Activated CD4-positive, alpha-beta T cell treated with anti-CD3 and anti-CD28 coated beads for 48 hours (primary cell): ENCODE data around the gene CALR3.
"Not testable (repeated sequence)": the region's sequence is repeated elsewhere in the genome, so short reads cannot be mapped to it uniquely, and the experiment has no call there.

Source experiments
- DNase-seq: peaks from one replicate; pipeline ENCODE4 v3.0.0-alpha.2; 2020

Gene CALR3

DNA sequence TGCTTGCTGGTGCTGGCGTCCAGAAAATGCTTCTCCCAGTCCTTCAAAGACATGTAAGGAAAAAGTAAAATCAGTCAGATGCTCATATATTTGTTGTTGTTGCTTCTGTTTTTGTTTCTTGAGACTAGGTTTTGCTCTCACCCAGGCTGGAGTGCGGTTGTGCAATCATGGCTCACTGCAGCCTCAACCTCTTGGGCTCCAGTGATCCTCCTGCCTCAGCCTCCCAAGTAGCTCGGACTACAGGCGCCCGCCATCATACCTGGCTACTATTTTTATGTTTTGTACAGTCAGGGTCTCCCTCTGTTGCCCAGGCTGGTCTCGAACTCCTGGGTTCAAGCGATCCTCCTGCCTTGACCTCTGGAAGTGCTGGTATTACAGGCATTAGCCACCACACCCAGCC is 13.2 kb downstream of the CALR3 start:
- no peak for DNase-seq

GRCh38 chr19:16477311-16477710 is 18.7 kb downstream of the CALR3 start:
- no peak for DNase-seq

GRCh38 chr19:16476401-16476800 is 19.6 kb downstream of the CALR3 start:
- no peak for DNase-seq

DNA sequence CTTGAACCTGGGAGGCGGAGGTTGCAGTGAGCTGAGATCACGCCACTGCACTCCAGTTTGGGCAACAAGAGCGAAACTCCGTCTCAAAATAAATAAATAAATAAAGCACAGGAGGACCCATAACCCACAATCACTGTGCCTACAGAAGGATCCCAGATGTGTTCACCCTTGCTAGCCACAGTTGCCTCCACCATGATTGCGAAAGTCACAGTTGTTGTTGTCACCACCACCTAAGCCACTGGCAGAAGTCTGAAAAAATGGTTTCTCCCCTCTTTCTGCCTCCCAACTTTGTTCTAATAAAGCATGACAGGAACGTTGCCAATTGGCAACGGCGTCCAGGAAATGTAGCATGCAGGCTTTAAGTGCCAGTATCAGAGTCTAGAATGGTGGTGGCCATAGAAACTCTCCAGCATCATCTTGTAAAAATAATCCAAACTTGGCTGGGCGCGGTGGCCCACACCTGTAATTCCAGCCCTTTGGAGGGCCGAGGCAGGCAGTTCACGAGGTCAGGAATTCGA is 22.0 kb downstream of the CALR3 start:
- no peak for DNase-seq

DNA sequence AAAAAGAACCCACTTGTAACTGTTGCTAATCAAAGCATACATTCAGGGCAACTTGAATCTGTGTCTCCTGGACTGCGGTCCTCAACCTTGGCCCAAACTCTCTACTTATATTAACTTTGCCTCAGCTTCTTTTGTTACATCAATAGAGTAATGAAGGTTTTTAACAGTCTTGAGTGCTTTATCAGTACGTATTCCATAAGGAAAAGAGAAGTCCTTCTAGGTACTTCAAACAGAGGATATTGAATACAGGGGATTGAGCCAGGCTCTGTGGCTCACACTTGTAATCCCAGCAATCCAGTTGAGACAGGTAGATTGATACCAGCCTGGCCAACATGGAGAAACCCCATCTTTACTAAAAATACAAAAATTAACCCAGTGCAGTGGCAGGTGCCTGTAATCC is 23.0 kb downstream of the CALR3 start:
- no peak for DNase-seq

DNA sequence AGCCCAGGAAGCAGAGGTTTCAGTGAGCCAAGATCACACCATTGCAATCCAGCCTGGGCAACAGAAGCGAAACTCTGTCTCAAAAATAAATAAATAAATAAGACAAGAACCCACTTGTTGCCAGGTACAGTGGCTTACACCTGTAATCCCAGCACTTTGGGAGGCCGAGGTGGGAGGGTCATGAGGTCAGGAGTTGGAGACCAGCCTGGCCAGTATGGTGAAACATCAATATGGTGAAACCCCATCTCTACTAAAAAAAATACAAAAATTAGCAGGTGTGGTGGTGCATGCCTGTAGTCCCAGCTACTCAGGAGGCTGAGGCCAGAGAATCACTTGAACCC is 23.4 kb downstream of the CALR3 start:
- not testable (repeated sequence) for DNase-seq

- DNase-seq = peak; percentile 46
Observed at GRCh38 chr19:16470911-16471811, 24.8 kb downstream of the CALR3 start.

- no peak for DNase-seq
Observed at GRCh38 chr19:16470541-16470910, 25.4 kb downstream of the CALR3 start.

GRCh38 chr19:16467581-16467980 is 28.4 kb downstream of the CALR3 start:
- no peak for DNase-seq

- DNase-seq = not testable (repeated sequence)
Observed at GRCh38 chr19:16466802-16467427, 29.1 kb downstream of the CALR3 start.

DNA sequence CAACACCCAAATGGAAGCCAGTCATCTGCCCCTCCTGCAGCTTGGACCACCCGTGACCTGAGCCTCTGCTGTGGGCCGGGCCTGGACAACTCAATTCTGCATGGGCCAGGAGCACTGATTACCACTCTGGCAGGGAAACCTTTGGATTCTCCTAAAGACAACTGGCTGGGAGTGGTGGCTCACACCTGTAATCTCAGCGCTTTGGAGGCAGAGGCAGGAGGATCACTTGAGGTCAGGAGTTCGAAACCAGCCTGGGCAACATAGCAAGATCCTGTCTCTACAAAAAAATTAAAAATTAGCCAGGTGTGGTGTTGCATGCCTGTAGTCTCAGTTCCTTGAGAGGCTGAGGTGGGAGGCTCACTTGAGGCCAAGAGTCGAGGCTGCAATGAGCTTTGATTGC is 30.7 kb downstream of the CALR3 start:
- DNase-seq = no peak

- no peak for DNase-seq
Observed at GRCh38 chr19:16463991-16464575, 31.9 kb downstream of the CALR3 start.

DNA sequence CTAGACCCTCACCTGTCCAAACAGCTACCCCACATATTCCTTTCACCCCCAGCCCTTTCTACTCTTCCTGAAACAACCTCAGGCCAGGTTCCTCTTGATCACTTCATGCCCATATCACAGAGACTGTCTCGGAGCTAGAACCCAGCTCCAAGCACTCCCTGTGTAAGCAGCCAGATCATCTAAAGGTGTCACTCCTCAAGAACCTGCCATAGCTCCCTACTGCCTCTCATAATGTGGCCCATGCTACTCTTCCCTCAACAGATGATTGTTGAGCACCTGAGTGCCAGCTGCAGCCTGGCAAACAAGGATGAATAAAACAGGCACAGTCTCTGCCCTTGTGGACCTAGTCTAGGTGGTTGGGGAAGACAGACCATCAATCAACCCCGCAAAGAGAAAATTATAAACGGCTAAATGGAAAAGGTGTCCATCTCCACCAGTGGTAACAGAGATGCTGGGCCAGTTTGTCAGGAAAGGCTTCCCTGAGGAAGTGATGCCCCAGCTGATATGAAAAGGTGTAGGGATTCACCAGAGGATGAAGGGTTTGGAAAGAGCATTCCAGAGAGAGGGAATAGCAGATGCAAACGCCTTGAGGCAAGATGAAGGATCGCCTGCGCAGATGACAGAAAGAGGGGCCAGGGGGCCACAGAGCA is 32.5 kb downstream of the CALR3 start:
- no peak for DNase-seq

DNA sequence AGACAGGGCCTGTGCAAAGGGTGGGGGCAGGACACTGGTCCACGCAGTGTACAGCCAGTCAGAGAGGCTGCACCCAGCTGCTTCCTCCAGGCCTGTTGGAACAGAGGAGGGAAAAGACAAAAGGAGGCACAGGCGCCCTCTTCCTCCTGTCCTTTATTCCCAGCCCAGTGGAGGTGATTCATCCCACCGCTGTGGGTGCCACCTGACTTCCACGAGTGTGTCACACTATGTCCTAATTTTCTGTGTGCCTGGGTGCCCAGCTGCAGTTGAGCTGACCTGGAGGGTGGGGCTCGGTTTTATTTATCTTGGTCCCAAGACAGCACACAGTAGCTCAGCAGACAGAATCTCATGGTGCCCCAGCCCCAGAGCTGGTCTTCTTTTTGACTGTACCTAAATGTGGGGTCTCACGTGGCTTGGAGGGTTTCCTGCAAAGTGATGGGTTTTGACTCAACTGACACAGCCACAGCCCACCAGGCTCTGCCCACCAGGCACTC is 33.2 kb downstream of the CALR3 start:
- no peak for DNase-seq

- no peak for DNase-seq
Observed at GRCh38 chr19:16461630-16462051, 34.3 kb downstream of the CALR3 start.

- no peak for DNase-seq
Observed at GRCh38 chr19:16460454-16460853, 35.5 kb downstream of the CALR3 start.

GRCh38 chr19:16459680-16460079 is 36.3 kb downstream of the CALR3 start:
- no peak for DNase-seq

- no peak for DNase-seq
Observed at GRCh38 chr19:16458391-16459341, 37.3 kb downstream of the CALR3 start.

DNA sequence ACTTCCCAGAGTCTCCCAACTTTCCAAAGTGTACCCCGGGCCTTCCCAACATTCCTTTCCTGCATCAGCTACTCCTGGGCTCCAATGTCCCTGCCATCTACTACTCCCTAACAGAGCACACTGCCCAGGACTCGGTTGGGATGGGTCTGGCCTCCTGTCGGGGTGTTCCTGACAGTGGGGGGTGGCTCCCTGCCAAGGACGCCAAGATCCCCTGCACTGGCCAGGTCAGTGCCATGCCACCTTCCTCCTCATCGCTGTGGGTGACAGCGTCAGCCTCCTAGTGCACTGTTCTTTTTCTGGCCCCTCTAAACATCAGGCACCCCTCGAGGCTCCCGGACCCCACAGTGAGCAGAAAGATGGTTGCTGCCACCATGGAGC is 38.0 kb downstream of the CALR3 start:
- no peak for DNase-seq

GRCh38 chr19:16457195-16457953 is 38.6 kb downstream of the CALR3 start:
- peak; percentile 12 for DNase-seq

GRCh38 chr19:16456652-16457194 is 39.2 kb downstream of the CALR3 start:
- DNase-seq = no peak
